NCI-H510A (cell line): ENCODE data around the gene HNRNPH3.
"Not testable (repeated sequence)": the region's sequence is repeated elsewhere in the genome, so short reads cannot be mapped to it uniquely, and the experiment has no call there.

Experiments
- DNase-seq: peaks from one replicate; lab custom pipeline; 2025; lab: John Stamatoyannopoulos, UW

The HNRNPH3 gene, protein sequence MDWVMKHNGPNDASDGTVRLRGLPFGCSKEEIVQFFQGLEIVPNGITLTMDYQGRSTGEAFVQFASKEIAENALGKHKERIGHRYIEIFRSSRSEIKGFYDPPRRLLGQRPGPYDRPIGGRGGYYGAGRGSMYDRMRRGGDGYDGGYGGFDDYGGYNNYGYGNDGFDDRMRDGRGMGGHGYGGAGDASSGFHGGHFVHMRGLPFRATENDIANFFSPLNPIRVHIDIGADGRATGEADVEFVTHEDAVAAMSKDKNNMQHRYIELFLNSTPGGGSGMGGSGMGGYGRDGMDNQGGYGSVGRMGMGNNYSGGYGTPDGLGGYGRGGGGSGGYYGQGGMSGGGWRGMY

DNA sequence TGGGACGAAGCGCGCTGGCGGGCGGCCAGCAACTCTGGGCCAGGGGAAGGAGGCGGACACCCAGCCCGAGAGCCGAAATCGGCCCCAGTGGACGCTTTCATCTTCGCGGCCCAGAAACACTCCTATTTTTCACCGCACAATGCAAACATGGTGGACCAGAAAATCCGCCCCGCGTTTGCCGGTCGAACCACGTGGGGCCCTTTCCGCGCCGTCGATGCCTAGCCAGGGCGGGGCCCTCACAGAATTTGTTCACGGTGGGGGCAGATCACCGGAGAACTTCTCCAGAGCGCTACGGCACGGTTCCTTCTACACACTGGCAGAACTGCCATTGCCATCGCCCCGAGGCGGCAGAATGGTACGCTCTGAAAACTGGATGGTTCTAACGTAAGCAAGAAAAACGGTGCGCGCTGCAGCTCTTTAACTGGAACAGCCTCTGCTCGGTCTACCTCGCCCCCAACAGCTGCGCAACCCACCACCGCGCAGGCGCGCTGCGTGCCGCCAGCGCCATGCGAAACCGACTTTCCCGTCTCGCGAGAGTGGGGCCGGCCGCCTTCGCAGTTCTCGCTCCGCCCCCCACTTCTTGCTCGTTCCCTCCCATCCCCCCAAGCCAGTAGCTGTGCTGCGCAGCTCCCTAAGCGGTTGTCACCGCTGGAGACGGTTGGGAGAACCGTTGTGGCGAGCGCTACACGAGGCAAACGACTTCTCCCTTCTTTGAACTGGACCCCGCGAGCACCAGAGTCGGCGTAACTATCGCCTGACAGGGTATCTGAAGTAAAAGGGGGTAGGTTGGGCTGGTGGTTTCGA is at the start of gene HNRNPH3:
HNRNPH3 (plus strand) TSS at position 610 of the 804 bp plus-strand sequence. CDS start 5,158 bp downstream, outside the sequence.
- peak; percentile 95 for DNase-seq

DNA sequence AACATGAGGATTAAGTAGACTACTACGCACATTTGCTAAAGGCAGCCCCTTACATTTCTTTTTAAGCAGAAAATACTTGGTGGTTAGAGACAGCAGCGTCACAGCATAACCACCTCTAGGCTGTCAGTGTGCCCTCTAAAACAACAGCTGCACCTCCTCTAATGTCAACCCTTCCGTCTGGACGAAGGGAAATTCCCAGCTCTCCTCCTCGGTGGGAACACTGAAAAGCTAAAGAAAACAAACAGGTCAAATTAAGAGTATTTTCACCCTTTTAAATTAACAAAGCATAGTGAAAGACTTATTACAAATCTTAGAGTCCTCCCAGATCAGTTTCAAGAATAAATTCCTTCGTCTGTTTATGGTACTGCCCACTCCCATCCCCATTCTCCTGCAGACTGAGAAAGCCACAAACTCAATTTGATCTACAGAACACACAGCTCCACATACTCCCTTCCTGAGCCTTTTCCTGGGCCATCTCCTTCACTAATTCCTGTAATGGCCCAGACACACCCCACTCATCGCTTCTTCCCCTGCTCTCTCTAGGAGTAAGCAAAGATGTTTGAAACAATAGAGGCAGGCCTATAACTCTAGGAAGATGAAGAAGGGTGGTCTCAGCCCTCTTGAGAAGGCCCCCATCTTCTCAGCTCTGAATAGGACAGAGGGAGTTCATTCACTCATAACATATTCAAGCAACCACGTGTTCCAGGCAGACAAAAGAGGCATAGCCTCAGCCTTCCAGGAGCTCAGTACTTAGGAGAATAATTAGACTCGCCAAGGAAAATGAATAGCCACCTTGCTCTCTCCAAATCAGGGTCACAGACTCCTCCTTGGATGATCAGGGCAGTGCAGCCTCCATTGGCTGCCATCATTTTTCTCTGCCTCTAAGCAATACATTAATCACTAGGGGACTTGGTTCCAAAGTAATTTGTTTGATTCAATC is 47.5 kb upstream of the HNRNPH3 start:
- no peak for DNase-seq

DNA sequence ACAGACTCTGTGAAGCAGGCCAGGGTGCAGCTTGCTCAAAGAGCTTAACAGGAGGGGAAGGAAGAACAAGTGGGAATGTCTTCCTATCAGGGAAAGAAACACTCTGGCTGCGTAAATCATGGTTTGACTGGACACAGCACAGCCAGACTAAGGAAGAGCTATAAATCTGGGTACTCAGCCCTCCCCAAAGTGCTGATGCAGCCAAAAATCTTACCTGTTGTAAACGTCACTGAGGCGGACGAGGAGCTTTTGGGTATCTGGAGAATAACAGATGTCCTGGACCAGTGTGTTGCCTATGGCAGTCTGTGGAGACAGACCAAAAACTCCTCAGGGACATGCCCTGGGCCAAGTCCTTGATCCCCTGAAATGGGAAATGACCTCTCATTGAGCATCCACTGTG is 43.1 kb upstream of the HNRNPH3 start:
- no peak for DNase-seq

DNA sequence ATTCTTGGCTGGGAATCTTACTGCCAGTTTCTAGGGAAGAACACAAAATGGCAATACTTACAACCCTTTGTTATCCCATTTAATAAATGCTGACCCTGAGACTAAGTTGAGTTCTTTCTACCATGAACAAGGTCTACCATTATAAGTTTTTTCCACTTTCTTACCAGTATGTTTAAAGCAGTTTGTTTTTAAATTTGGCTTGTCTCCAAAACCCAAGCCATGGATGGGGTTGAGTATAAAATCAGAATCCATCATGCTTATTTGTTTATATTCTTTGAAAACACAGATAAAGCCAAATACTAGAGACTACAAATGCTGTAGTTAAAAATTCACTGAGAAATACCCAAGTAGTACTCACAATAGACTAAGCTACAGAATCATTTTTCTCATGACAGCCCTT is 41.1 kb upstream of the HNRNPH3 start:
- no peak for DNase-seq

DNA sequence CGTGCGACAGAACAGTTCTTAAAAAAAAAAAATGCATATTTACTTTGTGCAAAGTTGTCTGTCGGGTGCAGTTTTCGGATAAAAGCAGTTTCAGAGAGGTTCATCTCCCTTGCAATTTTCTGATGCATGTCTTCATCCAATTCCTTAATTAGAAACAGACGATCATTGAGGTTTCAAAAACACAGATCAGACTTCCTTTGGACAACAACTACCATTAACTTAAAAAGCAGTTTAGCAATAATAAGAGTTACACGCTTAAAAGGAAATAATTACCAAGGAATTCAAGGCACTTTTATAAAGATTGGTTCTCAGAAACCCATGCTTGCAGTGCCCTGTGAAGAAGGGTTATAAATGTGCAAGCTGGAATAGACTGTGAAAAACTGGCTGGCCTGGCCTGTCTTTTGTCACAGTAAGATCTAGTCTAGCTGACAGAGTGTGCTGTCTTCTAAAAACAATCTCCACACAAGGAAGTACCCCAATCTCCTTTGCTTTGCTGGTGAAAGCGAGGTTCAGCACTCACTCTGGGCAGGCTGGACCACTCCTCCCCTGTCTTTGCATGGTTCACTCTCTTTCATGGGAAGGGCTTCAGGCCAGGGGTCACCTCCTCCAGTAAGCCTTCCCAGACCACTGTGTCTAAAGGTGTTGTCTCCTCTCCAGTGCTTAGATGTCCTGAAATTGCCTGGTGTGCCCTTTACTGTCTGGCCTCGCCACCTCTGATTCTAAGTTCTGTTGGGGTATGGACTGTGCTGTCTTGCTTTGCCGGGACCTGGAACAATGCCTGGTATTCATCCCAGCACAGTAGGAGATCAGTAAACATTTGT is 34.8 kb upstream of the HNRNPH3 start:
- no peak for DNase-seq

DNA sequence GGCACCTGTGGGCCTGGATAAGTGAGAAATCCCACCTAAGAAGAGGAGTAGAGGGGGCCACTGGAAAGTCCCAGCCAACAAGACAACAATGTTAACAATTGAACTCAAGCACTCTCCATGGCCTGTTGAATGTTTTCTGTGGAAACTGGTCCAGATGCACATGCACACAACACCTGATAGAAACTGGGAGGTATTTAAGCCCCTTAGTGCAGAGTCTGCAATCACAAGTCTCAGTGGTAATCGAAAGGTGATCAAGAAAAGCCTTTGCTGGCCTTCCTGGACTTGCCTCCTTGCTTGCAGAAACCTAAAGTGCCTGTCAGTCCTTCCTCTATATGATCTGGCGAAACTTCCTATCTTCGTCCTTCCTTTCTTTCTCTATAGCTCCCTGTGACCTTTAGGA is 30.6 kb upstream of the HNRNPH3 start:
- DNase-seq, result no peak

DNA sequence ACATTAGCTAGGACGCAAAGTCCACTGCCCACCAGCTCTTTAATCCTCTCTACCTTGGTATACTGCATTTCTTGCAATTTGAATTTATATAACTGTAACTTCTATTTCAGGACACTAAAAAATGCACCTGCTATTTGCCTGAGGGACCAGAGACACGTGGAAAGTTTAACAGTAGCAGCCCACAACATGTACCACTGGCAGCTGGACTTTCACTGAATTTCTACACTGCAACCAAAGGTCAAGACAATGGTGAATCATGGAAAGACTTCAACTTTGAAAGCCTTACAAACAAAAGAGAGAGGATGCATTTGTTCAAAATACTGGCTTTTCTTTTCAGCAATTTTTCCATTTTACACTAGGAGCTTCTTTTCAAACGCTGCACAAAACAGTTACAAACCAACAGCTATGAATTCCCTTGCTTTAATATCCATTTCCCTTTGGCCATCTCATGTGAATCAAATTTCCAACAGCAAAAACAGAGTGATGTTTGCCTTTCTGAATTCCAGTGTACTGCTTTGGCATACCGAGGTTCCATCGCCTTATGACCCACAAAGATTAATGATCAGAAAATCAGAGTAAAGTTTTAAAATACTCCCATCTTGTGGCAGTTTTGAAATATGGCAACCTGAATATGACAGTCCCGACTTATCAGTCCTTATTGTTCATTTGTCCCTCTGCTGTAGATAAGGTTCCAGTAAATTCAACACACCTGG is 29.9 kb upstream of the HNRNPH3 start:
- DNase-seq, result no peak

DNA sequence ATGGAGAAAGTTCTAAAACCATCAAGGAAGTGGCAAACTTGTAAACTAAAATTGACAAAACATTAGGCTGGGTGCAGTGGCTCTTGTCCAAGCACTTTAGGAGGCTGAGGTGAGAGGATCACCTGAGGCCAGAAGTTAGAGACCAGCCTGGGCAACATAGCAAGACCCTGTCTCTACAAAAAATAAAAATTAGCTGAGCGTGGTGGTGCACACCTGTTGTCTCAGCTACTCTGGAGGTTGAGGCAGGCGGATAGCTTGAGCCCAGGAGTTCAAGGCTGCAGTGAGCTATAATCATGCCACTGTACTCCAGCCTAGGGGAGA is 29.4 kb upstream of the HNRNPH3 start:
- no peak for DNase-seq

DNA sequence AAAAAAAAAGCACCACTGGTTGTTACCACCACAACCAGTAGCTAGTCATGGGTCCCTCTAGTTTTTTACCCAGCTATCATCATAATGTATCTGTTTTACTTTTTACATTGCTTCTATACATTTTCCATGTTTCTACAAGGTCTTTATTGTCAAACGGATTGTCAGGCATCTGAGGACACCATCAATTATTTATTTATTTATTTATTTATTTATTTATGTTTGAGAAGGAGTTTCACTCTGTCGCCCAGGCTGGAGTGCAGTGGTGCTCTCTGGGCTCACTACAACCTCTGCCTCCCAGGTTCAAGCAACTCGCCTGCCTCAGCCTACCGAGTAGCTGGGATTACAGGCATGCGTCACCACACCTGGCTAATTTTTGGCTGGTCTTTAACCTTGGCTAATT is 29.0 kb upstream of the HNRNPH3 start:
- DNase-seq, result no peak

DNA sequence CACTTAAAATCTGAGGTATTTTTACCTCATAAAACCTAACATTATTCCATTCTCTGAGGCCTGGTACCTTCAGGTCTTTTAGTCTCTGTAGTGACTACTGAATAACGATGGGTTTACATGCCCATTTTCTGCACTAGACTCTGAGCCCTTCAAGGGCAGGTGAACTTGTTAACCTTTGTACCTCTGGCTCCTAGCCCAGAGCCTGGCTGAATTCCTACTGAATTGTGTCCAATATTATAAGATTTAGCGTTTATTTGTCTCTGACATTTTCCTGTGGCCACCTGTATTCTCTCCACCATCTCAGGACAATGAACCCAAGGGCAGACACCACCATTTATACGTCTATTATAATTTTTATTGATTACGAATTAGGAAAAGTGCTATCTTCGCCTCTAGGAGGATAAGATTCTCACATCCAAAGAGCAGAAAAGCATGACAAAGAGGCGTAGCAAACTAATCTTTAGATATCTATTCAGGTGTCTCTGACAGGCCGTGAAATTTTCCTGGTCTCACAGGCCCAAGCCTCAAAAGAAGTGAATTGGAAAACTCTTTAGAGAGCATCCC is 27.9 kb upstream of the HNRNPH3 start:
- DNase-seq, result no peak

DNA sequence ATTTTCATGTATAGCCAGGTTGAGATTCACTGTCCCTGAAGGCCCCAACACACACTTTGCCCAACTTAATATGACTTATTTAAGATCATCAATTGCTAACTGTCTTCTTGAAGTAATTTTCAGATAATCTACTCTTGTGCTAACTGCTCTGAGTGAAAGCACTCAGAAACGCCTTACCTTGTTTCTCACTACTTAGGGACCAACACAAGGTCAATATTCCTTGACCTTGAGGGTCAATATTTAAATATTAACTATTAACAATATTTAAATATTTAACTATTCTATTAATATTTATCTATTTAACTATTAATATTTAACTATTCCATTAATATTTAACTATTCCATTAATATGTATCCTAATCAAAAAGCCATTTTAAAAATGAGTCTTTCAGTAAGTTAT is 26.0 kb upstream of the HNRNPH3 start:
- DNase-seq, result no peak

DNA sequence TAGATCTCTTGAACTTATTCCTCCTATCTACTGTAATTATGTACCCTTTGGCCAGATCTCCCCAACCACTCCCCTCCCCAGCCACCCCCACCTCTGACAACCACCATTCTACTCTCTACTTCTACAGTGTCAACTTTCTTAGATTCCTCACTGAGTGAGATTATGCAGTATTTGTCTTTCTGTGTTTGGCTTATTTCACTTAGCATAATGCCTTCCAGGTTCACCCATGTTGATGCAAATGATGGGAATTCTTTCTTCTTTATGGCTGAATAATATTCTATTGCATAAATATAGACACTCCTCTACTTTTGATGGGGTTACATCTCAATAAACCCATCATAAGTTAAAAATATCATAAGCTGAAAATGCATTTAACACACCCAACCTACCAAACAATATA is 21.3 kb upstream of the HNRNPH3 start:
- DNase-seq, result no peak

DNA sequence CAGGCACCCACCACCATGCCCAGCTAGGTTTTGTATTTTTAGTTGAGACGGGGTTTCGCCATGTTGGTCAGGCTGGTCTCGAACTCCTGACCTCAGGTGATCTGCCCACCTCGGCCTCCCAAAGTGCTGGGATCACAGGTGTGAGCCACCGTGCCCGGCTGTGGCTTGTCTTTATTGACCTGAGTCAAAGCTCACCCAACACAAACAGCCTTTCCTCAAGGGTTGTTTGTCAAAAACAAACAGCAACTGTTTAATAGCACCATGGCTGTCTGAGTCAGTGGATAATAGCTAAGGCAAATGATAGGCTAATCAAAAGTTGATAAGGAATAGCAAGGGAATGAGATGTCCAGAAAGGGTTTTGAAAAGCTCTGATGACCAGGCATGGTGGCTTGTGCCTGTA is 16.9 kb upstream of the HNRNPH3 start:
- DNase-seq, result not testable (repeated sequence)

DNA sequence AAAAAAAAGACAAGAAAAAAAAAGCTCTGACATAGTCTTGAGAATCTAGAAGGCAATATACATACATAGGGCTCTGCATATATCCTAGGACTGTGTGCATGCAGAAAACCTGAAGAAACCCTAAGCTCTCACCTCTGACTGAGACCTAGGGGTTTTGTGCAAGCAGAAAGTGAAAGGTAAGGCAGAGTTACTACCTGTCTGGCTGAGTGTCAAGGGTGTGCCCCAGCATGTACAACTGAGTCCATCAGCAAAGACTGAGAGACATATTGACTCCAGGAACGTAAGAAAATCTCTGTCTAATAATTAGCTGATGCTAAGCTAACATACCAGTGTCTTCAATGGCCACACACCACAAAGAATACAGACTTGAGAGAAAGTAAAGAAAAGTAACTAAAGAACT is 16.3 kb upstream of the HNRNPH3 start:
- DNase-seq, result no peak

DNA sequence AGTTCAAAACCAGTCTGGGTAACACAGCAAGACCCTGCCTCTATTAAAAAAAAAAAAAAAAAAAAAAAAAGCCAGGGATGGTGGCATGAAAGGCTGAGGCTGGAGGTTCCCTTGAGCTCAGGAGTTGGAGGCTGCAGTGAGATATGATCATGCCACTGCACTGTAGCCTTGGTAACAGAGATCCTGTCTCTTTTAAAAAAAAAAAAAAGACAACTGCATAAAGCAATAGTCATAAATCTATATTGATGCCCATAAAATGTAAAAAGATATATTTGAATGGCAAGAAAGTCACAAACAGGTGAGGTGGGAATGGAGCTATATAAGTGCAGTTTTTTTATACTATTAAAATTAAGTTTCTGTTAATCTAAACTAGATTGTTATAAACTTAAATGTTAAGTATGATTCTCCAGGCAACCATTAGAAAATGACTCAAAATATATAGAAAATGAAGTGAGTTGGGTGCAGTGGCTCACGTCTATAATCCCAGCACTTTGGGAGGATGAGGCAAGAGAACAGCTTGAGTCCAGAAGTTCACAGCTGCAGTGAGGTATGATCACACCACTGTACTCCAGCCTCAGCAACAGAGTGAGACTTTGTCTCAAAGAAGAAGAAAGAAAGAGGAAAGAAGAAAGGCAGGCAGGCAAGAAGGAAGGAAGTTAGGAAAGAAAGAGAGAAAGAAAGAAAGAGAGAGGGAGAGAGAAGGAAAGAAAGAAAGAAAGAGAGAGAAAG is 13.4 kb upstream of the HNRNPH3 start:
- DNase-seq, result no peak

DNA sequence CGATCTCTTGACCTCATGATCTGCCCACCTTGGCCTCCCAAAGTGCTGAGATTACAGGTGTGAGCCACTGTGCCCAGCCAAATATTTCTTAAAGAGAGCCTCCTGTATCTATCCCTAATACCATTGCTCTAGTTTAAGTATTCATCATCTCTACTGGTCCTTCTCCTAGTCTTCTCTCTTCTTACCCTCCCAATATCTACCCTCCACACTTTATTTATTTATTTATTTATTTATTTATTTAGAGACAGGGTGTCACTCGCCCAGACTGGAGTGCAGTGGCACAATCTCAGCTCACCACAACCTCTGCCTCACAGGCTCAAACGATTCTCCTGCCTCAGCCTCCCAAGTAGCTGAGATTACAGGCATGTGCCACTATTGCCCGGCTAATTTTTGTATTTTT is 7.5 kb upstream of the HNRNPH3 start:
- not testable (repeated sequence) for DNase-seq

DNA sequence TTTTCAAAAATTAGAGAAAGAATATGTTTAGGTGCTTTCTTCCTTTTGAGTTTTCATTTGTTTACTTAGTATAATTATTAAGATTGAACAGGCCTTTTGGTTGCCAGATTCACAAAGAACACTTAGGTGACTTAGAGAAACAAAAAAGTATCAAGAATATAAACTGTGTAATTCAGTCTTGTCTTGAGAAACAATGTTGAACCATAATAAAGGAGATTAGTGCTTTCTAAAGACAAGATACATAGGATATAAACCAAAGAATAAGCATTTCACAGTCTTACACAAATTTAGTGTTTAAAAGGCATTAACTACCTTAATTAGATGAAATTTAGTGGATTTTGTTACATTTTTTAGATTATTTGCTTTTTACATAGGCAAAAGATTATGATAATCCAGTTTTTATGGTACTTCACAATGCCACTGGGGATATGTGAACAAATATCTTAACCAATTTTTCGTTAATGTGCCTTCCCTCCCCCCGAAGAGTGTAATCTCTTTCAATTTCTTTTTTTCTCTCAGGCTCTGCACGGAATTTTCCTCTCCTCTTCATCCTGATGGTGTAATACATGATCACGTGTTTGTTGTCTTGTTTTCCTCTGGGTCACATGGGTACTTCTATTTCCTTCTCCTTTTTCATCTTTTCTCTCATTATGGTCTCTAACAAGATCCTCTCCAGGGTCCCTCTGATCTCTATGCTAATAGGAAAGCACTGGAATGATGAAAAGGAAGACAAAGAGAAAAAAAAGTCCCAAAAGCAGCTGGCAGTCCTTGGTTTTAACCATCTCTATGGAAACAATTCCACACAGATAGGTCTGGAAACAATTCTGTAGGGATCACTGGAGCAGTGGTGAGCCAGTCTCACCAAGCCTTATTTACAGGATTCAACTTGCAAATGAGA is 3.7 kb upstream of the HNRNPH3 start:
- no peak for DNase-seq

DNA sequence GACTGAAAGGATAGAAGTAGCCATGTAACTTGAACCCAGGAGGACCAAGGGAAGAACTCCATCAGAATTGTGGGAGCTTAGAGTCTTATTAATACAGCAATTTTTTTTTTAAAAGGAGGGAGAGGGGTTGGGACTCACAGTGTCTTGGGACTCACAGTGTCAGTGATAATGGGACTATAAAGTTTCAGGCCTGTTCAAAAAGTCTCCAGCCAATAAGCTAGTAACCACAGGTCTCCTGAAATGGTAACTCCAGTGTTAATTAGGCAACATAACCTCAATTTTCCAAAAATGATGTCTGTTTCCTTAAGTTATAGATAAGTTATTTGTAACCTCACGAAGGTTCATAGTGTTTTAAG is 2.4 kb upstream of the HNRNPH3 start:
- DNase-seq, result no peak

DNA sequence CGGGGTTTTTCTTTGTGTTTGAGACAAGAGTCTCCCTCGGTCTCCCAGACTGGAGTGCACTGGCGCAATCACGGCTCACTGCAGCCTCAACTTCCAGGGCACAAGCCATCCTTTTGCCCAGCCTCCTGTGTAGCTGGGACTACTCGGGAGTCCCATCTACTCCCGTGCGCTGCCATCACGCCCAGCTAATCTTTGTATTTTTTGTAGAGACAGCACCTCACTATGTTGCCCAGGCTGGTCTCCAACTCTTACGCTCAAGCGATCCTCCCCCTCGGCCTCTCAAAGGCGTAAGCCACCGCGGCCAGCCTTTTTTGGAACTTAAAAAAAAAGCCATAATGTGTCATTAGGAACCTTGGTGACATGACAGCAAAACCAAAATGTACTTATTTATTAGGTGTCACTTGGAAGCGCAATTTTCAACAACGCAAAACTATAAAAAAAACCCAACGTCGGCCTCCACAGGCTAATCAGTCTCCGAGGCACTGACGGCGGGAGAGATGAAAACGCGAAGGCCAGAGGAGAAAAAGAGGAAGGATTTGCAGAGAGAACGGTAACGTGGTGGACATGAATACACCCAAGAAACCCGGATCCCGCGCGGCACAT is 911 bp upstream of the HNRNPH3 start:
- peak; percentile 15 for DNase-seq
